KMS-11 (cell line): ENCODE measurements around the gene POLN.

Experiments
- H2AFZ ChIP-seq: fragments of 200-600 bp; sonication (generic); 2 replicates; pipeline ENCODE4 v1.6.1; 2016; ENCODE audit warnings: antibody characterized with exemption, mixed run types, low read depth
- H3K27ac ChIP-seq: fragments of 200-600 bp; sonication (generic); 2 replicates; pipeline ENCODE4 v1.6.1; 2016; ENCODE audit warnings: mild to moderate bottlenecking, mixed run types
- H3K27me3 ChIP-seq: fragments of 200-600 bp; sonication (generic); 2 replicates; pipeline ENCODE4 v1.6.1; 2017; ENCODE audit warnings: mild to moderate bottlenecking, low read depth, mixed run types, moderate library complexity; ENCODE audit not compliant: insufficient read depth
- H3K36me3 ChIP-seq: fragments of 200-600 bp; sonication (generic); 2 replicates; pipeline ENCODE4 v1.6.1; 2017; ENCODE audit warnings: mild to moderate bottlenecking, mixed run types; ENCODE audit not compliant: insufficient read depth
- H3K4me1 ChIP-seq: fragments of 200-600 bp; sonication (generic); 2 replicates; pipeline ENCODE4 v1.6.1; 2016; ENCODE audit warnings: mild to moderate bottlenecking, low read depth, mixed run types; ENCODE audit not compliant: poor library complexity, severe bottlenecking
- H3K4me2 ChIP-seq: fragments of 200-600 bp; sonication (generic); 2 replicates; pipeline ENCODE4 v1.7.0; 2016; ENCODE audit warnings: mild to moderate bottlenecking, mixed run types
- H3K4me3 ChIP-seq: fragments of 200-600 bp; sonication (generic); IDR thresholded peaks from 2 replicates; pipeline ENCODE4 v1.6.1; 2017; ENCODE audit warnings: low read depth, low read length, mixed read lengths; ENCODE audit not compliant: insufficient read depth
- H3K79me2 ChIP-seq: fragments of 200-600 bp; sonication (generic); 2 replicates; pipeline ENCODE4 v1.6.1; 2016; ENCODE audit warnings: low read depth, mixed run types; ENCODE audit not compliant: insufficient read depth
- H3K9ac ChIP-seq: fragments of 200-600 bp; sonication (generic); 2 replicates; pipeline ENCODE4 v1.6.1; 2016; ENCODE audit warnings: mild to moderate bottlenecking, mixed run types
- H4K20me1 ChIP-seq: fragments of 200-600 bp; sonication (generic); 2 replicates; pipeline ENCODE4 v1.6.1; 2016; ENCODE audit warnings: mild to moderate bottlenecking, mixed run types; ENCODE audit not compliant: insufficient read depth
- TF ChIP-seq, protein P1 (sequence below): fragments of 200-600 bp; sonication (generic); conservative IDR thresholded peaks from 2 replicates; pipeline ENCODE4 v1.6.1; 2017; ENCODE audit warnings: low read depth, mild to moderate bottlenecking, antibody characterized with exemption, low read length, moderate library complexity, mixed read lengths

POLN gene

DNA sequence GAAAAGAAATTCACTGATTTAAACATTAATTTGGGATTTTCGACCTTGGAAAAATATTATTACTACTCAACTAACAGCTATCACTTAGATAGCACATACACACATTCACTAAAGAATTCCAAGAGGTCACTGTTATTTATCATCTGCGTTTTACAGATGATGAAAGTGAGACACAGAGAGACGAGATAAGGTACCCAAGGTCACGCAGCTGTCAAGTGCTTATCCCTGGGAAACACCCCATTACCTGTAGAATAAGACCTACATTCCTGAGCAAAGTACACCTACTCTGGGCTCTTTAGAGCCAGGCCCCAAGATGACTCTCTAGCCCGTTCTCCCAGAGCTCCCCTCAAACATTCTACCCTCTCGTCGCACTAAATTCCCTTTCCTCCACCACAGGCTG, 48.6 kb downstream of the POLN start:
- no peaks in the 10 kb centered on the region for H3K79me2 ChIP-seq
- H3K9ac ChIP-seq, result no peak overlapping the region
- no peaks in the 10 kb centered on the region for H3K36me3 ChIP-seq
- no peaks in the 10 kb centered on the region for H3K27me3 ChIP-seq
- no peak overlapping the region for H3K27ac ChIP-seq
- no peak overlapping the region for H3K4me3 ChIP-seq
- TF ChIP-seq, protein P1, sequence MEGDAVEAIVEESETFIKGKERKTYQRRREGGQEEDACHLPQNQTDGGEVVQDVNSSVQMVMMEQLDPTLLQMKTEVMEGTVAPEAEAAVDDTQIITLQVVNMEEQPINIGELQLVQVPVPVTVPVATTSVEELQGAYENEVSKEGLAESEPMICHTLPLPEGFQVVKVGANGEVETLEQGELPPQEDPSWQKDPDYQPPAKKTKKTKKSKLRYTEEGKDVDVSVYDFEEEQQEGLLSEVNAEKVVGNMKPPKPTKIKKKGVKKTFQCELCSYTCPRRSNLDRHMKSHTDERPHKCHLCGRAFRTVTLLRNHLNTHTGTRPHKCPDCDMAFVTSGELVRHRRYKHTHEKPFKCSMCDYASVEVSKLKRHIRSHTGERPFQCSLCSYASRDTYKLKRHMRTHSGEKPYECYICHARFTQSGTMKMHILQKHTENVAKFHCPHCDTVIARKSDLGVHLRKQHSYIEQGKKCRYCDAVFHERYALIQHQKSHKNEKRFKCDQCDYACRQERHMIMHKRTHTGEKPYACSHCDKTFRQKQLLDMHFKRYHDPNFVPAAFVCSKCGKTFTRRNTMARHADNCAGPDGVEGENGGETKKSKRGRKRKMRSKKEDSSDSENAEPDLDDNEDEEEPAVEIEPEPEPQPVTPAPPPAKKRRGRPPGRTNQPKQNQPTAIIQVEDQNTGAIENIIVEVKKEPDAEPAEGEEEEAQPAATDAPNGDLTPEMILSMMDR, result no peak
- H2AFZ ChIP-seq, result no peak overlapping the region
- no peak overlapping the region for H3K4me2 ChIP-seq
- no peaks in the 10 kb centered on the region for H4K20me1 ChIP-seq
- no peaks in the 10 kb centered on the region for H3K4me1 ChIP-seq

DNA sequence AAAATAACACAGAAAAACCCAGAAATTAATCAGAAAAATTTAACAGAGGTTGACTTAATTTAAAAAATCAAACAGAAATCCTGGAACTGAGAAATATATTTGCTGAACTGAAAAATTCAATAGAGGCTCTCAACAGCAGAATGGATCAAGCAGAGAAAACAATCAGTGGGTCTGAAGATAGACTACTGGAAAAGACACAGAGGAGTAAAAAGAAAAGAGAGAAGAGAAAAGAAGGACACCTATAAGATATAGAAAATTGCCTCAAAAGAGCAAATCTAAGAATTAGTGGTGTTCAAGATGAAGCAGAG, 55.1 kb downstream of the POLN start:
- no peak overlapping the region for H3K9ac ChIP-seq
- no peaks in the 10 kb centered on the region for H3K79me2 ChIP-seq
- H3K4me3 ChIP-seq, result no peak overlapping the region
- H3K27me3 ChIP-seq, result no peaks in the 10 kb centered on the region
- H3K4me2 ChIP-seq, result no peak overlapping the region
- H3K4me1 ChIP-seq, result no peaks in the 10 kb centered on the region
- TF ChIP-seq, protein P1, result no peak
- no peaks in the 10 kb centered on the region for H3K36me3 ChIP-seq
- no peak overlapping the region for H3K27ac ChIP-seq
- no peaks in the 10 kb centered on the region for H4K20me1 ChIP-seq
- H2AFZ ChIP-seq, result no peak overlapping the region

DNA sequence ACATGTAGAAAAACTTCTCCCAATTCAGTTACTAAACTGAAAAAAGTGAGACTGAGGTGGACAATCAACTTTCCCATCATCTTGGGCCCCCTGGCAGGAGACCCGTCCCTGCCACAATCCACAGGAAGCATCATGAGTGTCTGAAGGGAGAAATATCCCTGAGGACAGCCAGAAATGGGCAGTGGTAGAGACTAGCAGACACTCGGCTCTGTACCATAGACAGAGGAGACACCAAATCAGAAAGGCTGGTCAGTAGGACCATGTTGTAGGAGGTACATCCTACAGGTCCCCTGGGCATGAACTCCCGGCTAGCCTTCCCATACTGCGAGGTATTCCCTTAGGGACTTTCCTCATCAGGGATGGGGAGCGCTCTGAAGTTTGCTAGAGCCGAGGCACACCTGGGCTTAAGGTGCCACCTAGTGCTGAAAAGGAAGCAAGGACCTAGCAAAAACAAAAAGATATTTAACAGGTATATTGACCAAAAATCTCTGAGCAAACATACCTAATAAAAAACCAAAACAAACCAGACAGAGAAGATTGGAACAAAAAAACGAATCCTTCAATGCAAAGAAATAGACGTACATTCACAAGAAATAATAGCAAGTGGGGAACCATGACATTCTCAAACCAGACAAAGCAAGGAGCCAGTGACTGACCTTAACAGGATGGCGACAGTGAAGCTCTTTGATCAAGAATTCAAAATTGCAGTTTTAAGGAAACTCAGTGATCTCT, 55.6 kb downstream of the POLN start:
- H3K4me1 ChIP-seq, result no peaks in the 10 kb centered on the region

DNA sequence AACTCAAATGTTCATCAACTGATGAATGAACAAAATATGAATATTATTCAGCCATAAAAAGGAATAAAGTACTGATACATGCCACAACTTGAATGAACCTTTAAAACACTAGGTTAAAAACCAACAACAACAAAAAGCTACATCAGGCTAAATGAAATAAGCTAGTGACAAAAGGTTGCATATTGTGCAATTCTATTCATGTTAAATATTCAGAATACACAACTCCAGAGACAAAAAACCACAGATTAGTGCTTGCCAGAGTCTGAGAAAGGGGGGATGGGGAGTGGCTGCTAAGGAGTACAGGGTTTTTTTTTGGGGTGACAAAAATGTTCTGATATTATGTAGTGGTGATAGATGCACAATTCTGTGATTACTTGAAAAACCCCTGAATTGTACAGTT, 58.5 kb downstream of the POLN start:
- Histone ChIP-seq H3K4me1 (no peaks in the 10 kb centered on the region), H3K4me3 (no peak overlapping the region), H3K9ac (no peak overlapping the region), H2AFZ (no peak overlapping the region), H3K4me2 (no peak overlapping the region), H4K20me1 (no peaks in the 10 kb centered on the region), H3K27me3 (no peaks in the 10 kb centered on the region), H3K79me2 (no peaks in the 10 kb centered on the region), H3K36me3 (no peaks in the 10 kb centered on the region), H3K27ac (no peak overlapping the region)
- TF ChIP-seq, protein P1, result no peak

More for the DNA sequence above, 55.6 kb downstream of the POLN start:
- H3K27me3 ChIP-seq, result no peaks in the 10 kb centered on the region
- H4K20me1 ChIP-seq, result no peaks in the 10 kb centered on the region
- H2AFZ ChIP-seq, result no peak overlapping the region
- TF ChIP-seq, protein P1, result peak; percentile 50
- no peak overlapping the region for H3K9ac ChIP-seq
- H3K79me2 ChIP-seq, result no peaks in the 10 kb centered on the region
- H3K4me2 ChIP-seq, result no peak overlapping the region
- no peak overlapping the region for H3K4me3 ChIP-seq
- H3K27ac ChIP-seq, result no peak overlapping the region
- H3K36me3 ChIP-seq, result no peaks in the 10 kb centered on the region
